H1 (cell line): ENCODE measurements around the gene EXTL1. TPM values are rescaled to one million over a fixed set of nuclear protein-coding genes. Genes with fewer than 3 reads are reported as not detected.

Source experiments
- CTCF ChIA-PET: fragments of 300-600 bp; sonication (Branson Sonifier 250); formaldehyde crosslinking; loops from one replicate; lab custom pipeline; 2021; ENCODE audit not compliant: partially characterized antibody; lab: Charles Lee
- POLR2A ChIA-PET: fragments of 300-600 bp; sonication (Branson Sonifier 250); formaldehyde crosslinking; loops from one replicate; lab custom pipeline; 2021; ENCODE audit warnings: inconsistent platforms; ENCODE audit not compliant: partially characterized antibody; lab: Charles Lee
- DNase-seq, 2 experiments: peaks; one replicate each; pipeline versions ENCODE4 v3.0.0 to v3.0.0-alpha.2; 2010 to 2022; ENCODE audit warnings: low spot score in 2 of 2, low read depth in 1 of 2, mixed read lengths in 1 of 2
- FAIRE-seq: peaks from 2 replicates; lab custom pipeline; 2011; peaks lifted over from hg19 to GRCh38; lab: Jason Lieb, UNC
- H2AFZ ChIP-seq: 2 replicates; pipeline ENCODE4 v1.8.1; 2012; ENCODE audit warnings: low read length, inconsistent platforms
- H2AK5ac ChIP-seq: 2 replicates; pipeline ENCODE4 v1.6.1; 2013; ENCODE audit warnings: low read depth, low read length
- H2BK120ac ChIP-seq: replicated peaks from 2 replicates; pipeline ENCODE3; 2013; ENCODE audit warnings: low read depth, low read length, inconsistent platforms
- H2BK12ac ChIP-seq: 2 replicates; pipeline ENCODE4 v1.6.1; 2013; ENCODE audit warnings: low read depth, low read length
- H2BK15ac ChIP-seq: 2 replicates; pipeline ENCODE4 v1.6.1; 2013; ENCODE audit warnings: low read length
- H2BK20ac ChIP-seq: 2 replicates; pipeline ENCODE4 v1.6.1; 2013; ENCODE audit warnings: low read length
- H2BK5ac ChIP-seq: 2 replicates; pipeline ENCODE4 v1.6.1; 2013; ENCODE audit warnings: low read depth, low read length
- H3K14ac ChIP-seq: 2 replicates; pipeline ENCODE4 v1.6.1; 2013; ENCODE audit warnings: inconsistent platforms; ENCODE audit not compliant: insufficient read length
- H3K18ac ChIP-seq: 2 replicates; pipeline ENCODE4 v1.6.1; 2013; ENCODE audit warnings: low read length; ENCODE audit errors: extremely low read depth
- H3K23ac ChIP-seq: 2 replicates; pipeline ENCODE4 v1.6.1; 2013; ENCODE audit warnings: inconsistent platforms; ENCODE audit not compliant: insufficient read length
- H3K23me2 ChIP-seq: 2 replicates; pipeline ENCODE4 v1.6.1; 2013; ENCODE audit warnings: low read depth, low read length
- H3K27ac ChIP-seq: 2 replicates; pipeline ENCODE4 v1.6.1; 2011; ENCODE audit warnings: low read depth, low read length, inconsistent platforms
- H3K27me3 ChIP-seq, 4 experiments: replicated peaks in 1 of 4; 1 replicate in 1 of 4; 2 replicates in 3 of 4; pipeline versions ENCODE4 v1.6.1 to v1.8.1; 2011 to 2013; ENCODE audit warnings: low read length in 3 of 4, mild to moderate bottlenecking in 3 of 4, inconsistent platforms in 2 of 4, mixed read lengths in 2 of 4, moderate library complexity in 1 of 4; ENCODE audit not compliant: control insufficient read depth in 3 of 4, insufficient read depth in 3 of 4; ENCODE audit errors: extremely low read depth in 1 of 4
- H3K36me3 ChIP-seq, 4 experiments: 2 replicates each; pipeline versions ENCODE4 v1.6.1 to v1.8.1; 2011 to 2013; ENCODE audit warnings: mild to moderate bottlenecking in 4 of 4, low read length in 3 of 4, moderate library complexity in 2 of 4, control low read depth in 1 of 4, inconsistent platforms in 1 of 4; ENCODE audit not compliant: insufficient read depth in 4 of 4, control insufficient read depth in 2 of 4
- H3K4ac ChIP-seq: replicated peaks from 2 replicates; pipeline ENCODE3; 2013; ENCODE audit warnings: low read length, low read depth, mixed read lengths, inconsistent platforms; ENCODE audit not compliant: insufficient read length
- H3K4me1 ChIP-seq, 4 experiments: replicated peaks in 1 of 4; 1 replicate in 1 of 4; 2 replicates in 3 of 4; pipeline versions ENCODE4 v1.6.1 to v1.8.1; 2011 to 2013; ENCODE audit warnings: low read length in 3 of 4, inconsistent platforms in 2 of 4, mixed read lengths in 1 of 4; ENCODE audit not compliant: insufficient read depth in 4 of 4, control insufficient read depth in 3 of 4
- H3K4me2 ChIP-seq, 2 experiments: 2 replicates each; pipeline versions ENCODE4 v1.6.1 to v1.8.1; 2011 to 2013; ENCODE audit warnings: low read depth in 2 of 2, low read length in 2 of 2, control low read depth in 1 of 2, inconsistent platforms in 1 of 2, mild to moderate bottlenecking in 1 of 2; ENCODE audit not compliant: insufficient read depth in 1 of 2
- H3K4me3 ChIP-seq, 4 experiments: fragments of 200-600, 300-600 bp in 1 of 4; sonication (generic), shearing (Covaris generic), sonication (Bioruptor Twin) in 1 of 4; 2 replicates each; pipeline versions ENCODE4 v1.5.1 to v1.8.1; 2011 to 2016; ENCODE audit warnings: low read length in 4 of 4, low read depth in 3 of 4, control low read depth in 2 of 4, inconsistent platforms in 2 of 4, mild to moderate bottlenecking in 2 of 4, mixed read lengths in 1 of 4, moderate library complexity in 1 of 4; ENCODE audit not compliant: insufficient read depth in 2 of 4; ENCODE audit errors: extremely low read depth in 1 of 4
- H3K56ac ChIP-seq: replicated peaks from 2 replicates; pipeline ENCODE3; 2013; ENCODE audit warnings: low read depth, mild to moderate bottlenecking, mixed read lengths, low read length, inconsistent platforms; ENCODE audit not compliant: insufficient read length
- H3K79me1 ChIP-seq: 2 replicates; pipeline ENCODE4 v1.6.1; 2013; ENCODE audit warnings: low read depth, low read length, control low read depth
- H3K79me2 ChIP-seq, 2 experiments: 2 replicates each; pipeline versions ENCODE4 v1.6.1 to v1.8.1; 2012 to 2013; ENCODE audit warnings: low read length in 2 of 2, mild to moderate bottlenecking in 2 of 2, inconsistent platforms in 1 of 2; ENCODE audit not compliant: insufficient read depth in 2 of 2, control insufficient read depth in 1 of 2
- H3K9ac ChIP-seq, 4 experiments: replicated peaks in 1 of 4; 1 replicate in 1 of 4; 2 replicates in 3 of 4; pipeline versions ENCODE4 v1.6.1 to v1.8.1; 2011 to 2013; ENCODE audit warnings: low read depth in 3 of 4, low read length in 3 of 4, control low read depth in 2 of 4, mild to moderate bottlenecking in 2 of 4, moderate library complexity in 2 of 4, inconsistent platforms in 1 of 4; ENCODE audit errors: extremely low read depth in 1 of 4
- H3K9me3 ChIP-seq, 2 experiments: 2 replicates each; pipeline versions ENCODE4 v1.6.1 to v1.8.1; 2012 to 2013; ENCODE audit warnings: mild to moderate bottlenecking in 2 of 2, moderate library complexity in 2 of 2, control low read depth in 1 of 2, inconsistent platforms in 1 of 2, low read depth in 1 of 2, low read length in 1 of 2, mixed read lengths in 1 of 2; ENCODE audit not compliant: insufficient read depth in 2 of 2
- H4K20me1 ChIP-seq, 2 experiments: replicated peaks in 1 of 2; 2 replicates each; pipeline versions ENCODE3 to v1.8.1; 2011 to 2013; ENCODE audit warnings: inconsistent platforms in 2 of 2, low read length in 2 of 2, mild to moderate bottlenecking in 1 of 2; ENCODE audit not compliant: insufficient read depth in 2 of 2, control insufficient read depth in 1 of 2
- H4K5ac ChIP-seq: 2 replicates; pipeline ENCODE4 v1.6.1; 2013; ENCODE audit warnings: low read length, low read depth, mixed read lengths, inconsistent platforms; ENCODE audit not compliant: insufficient read length
- H4K8ac ChIP-seq: 2 replicates; pipeline ENCODE4 v1.8.0; 2013; ENCODE audit warnings: mild to moderate bottlenecking, moderate library complexity, low read length, inconsistent platforms; ENCODE audit not compliant: insufficient read depth; ENCODE audit errors: extremely low read depth
- H4K91ac ChIP-seq: replicated peaks from 2 replicates; pipeline ENCODE3; 2013; ENCODE audit warnings: low read length, mixed read lengths, inconsistent platforms; ENCODE audit not compliant: insufficient read length
- WGBS, 2 experiments: shearing (Covaris generic) in 1 of 2; methylation state at CpG; one replicate each; pipeline versions ENCODE4 v1.1.6 to v1.1.7; 2013 to 2015; ENCODE audit warnings: low lambda C conversion rate in 2 of 2, mixed read lengths in 2 of 2, inconsistent platforms in 1 of 2, low coverage in 1 of 2, missing lambda C conversion rate in 1 of 2; ENCODE audit not compliant: insufficient replicate concordance in 2 of 2, insufficient coverage in 1 of 2, insufficient read length in 1 of 2; ENCODE audit errors: extremely low coverage in 1 of 2, missing lambda C conversion rate in 1 of 2; 5-methylcytosine and 5-hydroxymethylcytosine counted together
- polyA plus RNA-seq, 7 experiments: library from polyadenylated mRNA; depleted of rRNA in 3 of 7; stranded (reverse) in 5 of 7; unstranded in 2 of 7; fragments of >200 nt in 5 of 7; fragments of 200-250 nt in 2 of 7; gene quantifications; 1 replicate in 5 of 7; 2 replicates in 1 of 7; 4 replicates in 1 of 7; pipeline versions ENCODE4 v1.2.1 to v1.2.3, GENCODE V29; 2011 to 2013; ENCODE audit warnings: missing spikeins in 2 of 7, mixed read lengths in 2 of 7
- total RNA-seq: library from RNA; stranded (reverse); fragmentation: NEBNext Ultra II Directional; extraction: Animal tissue kit (Norgen Biotek cat#: 25700); gene quantifications from 2 replicates; pipeline ENCODE4 v1.2.1, GENCODE V29; 2021

The EXTL1 gene
- total and polyA plus RNA-seq, 2 of the 8 experiments (the other 6 are each of a cell fraction or from before 2014, with no cell fraction given) = 0.89 to 1.2 TPM

DNA sequence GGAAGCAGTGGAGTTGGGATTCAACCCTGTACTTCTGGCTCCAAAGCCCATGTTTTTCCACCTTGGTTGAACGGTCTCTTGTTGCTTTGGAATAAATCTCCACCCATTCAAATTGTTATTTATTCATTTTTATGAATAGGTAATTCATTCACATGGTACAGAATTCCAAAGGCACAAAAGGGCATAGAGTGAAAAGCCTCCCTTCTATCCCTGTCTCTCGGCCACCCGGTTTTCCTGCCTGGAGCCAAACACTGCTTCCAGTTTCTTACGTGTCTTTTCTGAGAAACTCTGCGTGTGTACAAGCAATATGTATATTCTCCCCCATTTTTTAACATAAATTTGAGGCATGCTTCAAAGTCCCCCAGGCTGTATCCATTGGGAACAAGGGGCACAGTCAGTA is 3.9 kb downstream of the EXTL1 start:
- Histone ChIP-seq H3K36me3 (no peaks in the 10 kb centered on the region), H2BK15ac (no peak overlapping the region), H3K4ac (no peak overlapping the region), H4K8ac (no peak overlapping the region), H3K4me2 (no peak overlapping the region), H3K27me3 (no peaks in the 10 kb centered on the region), H2BK12ac (no peak overlapping the region), H3K9me3 (no peaks in the 10 kb centered on the region), H2BK120ac (no peak overlapping the region), H4K91ac (no peak overlapping the region), H2AFZ (no peak overlapping the region), H3K79me1 (no peaks in the 10 kb centered on the region), H3K4me1 (peaks cover 0 to 16% (median 12%) of the 10 kb centered on the region in 4 experiments; a peak in 6 of 7 replicates), H4K5ac (no peak overlapping the region), H3K4me3 (no peak overlapping the region), H3K18ac (no peak overlapping the region), H3K23ac (no peak overlapping the region), H3K27ac (no peak overlapping the region), H2AK5ac (no peak overlapping the region), H2BK5ac (no peak overlapping the region), H2BK20ac (no peak overlapping the region), H3K79me2 (no peaks in the 10 kb centered on the region), H3K9ac (no peak overlapping the region), H3K23me2 (peaks cover 3% of the 10 kb centered on the region; the same call in 1 of the 2 replicates), H3K56ac (no peak overlapping the region), H4K20me1 (no peaks in the 10 kb centered on the region), H3K14ac (no peak overlapping the region)
- 89% methylated on average over 5 of the region's 5 CpGs; no CpG with 5 or more reads in 1 of the 2 experiments for WGBS, 2 experiments
- ChIA-PET POLR2A (interaction anchor here (0.9 kb wide), 1 partner anchor 10 kb away, joined by 3 read pairs; no protein-coding TSS in a partner anchor), CTCF (interaction anchor here (0.9 to 6.4 kb wide), 4 partner anchors 9 to 130 kb away, joined by 4 to 46 read pairs (median 8); no protein-coding TSS in a partner anchor)
- no peak for DNase-seq
- no peak for FAIRE-seq
